Measurements from ENCODE around the gene BEAN1. TPM values are rescaled to one million over a fixed set of nuclear protein-coding genes. Genes with fewer than 3 reads are reported as not detected.

BEAN1 gene
- total RNA-seq, 1 donor = 0.36 TPM

DNA sequence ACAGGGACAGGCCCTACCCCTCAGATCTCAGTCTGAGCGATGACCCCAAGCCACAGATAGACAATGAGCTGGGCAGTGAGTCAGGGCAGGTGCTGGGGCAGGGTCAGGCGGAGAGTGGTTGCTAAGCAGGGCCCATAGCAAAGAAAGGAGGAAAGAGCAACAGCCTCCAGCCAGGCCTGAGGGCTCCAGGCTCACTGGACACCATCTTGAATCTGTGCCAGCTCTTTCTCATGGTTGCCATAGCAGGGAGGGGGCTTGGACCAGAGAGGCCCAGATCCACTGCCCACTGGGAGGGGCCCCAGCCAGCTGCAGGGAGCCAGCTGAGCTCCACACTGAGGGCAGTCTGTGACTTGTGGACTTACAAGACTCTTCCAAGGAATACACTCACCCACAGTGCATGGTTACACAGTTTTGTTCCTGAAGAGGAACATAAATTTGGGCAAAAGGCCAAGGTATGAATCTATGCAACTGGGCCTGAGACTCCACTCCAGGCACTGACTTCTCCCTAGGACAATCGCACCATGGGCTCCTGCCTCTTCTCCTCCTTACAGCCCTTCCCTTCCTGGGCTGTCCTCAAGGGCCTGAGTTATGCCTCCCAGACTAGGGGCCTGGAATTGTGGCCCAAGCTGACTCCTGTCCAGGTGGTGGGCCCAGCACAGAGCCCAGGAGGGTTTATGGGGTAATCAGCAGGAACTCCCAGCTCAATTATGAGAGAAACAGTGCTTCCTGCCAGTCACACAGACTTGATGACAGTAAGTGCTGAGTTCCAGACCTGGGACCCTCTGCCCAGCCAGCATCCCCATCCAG lies 59.9 kb downstream of the BEAN1 start:
- H3K4me3 ChIP-seq (ENCODE audit: insufficient read depth, low read length) = no peak overlapping the region
- no peaks in the 10 kb centered on the region for H3K27me3 ChIP-seq (ENCODE audit: insufficient read depth, low read length)
- no peak for TF ChIP-seq CTCF (IDR thresholded peaks at IDR 0.05; ENCODE audit: extremely low read depth, low read depth, low read length)
- no peaks in the 10 kb centered on the region for H3K36me3 ChIP-seq (ENCODE audit: insufficient read depth, low read length)
- peak overlapping the region; percentile 17 for H3K4me2 ChIP-seq (ENCODE audit: insufficient read depth, low read length)
- no peaks in the 10 kb centered on the region for H3K9me3 ChIP-seq (ENCODE audit: low read depth, low read length)
- peaks cover 25% of the 10 kb centered on the region for H3K4me1 ChIP-seq (ENCODE audit: insufficient read depth, low read length)
- peak; percentile 95 for DNase-seq (ENCODE audit: insufficient read length, low spot score, missing footprints)
- peak overlapping the region; percentile 88 for H3K27ac ChIP-seq (ENCODE audit: low read depth, low read length)
- peaks cover 4% of the 10 kb centered on the region for H4K20me1 ChIP-seq (ENCODE audit: insufficient read depth, low read length)
- peak overlapping the region; percentile 57 for H2AFZ ChIP-seq (ENCODE audit: low read length)
- no peaks in the 10 kb centered on the region for H3K79me2 ChIP-seq (ENCODE audit: insufficient read depth, low read length)

DNA sequence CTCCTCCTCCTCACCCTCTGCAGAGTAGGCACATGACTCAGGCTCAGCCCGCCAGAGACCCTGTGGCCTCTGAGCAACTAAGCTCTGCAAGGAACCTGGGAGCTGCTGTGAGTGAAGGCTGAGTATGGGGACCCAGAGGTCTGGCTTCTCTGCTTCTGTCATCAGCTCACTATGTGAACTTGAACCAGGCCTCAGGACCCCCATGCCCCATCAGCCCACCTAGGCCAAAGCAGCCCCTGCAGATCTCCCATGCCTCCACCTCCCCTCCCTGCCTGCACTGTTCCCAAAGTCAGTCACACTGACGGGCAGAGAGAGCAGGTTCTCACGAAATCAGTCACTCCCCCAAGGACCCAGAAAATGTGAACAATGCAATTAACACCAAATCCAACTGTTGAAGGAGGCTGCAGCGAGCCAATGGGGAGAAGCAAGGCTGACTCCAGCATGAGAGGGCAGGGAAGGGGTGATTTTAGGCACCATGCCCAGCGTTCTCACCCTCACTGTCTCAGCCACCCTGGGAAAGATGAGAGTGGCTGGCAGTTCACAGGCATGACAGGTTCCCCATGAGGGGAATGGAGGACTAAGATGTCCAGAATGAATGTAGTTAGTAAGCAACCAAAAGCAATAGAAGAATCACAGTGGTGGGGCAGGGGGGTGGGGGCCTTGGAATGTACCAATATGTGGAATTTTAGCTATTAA lies 60.6 kb downstream of the BEAN1 start:
- peaks cover 25% of the 10 kb centered on the region for H3K4me1 ChIP-seq (ENCODE audit: insufficient read depth, low read length)
- H3K79me2 ChIP-seq (ENCODE audit: insufficient read depth, low read length) = no peaks in the 10 kb centered on the region
- no peaks in the 10 kb centered on the region for H3K9me3 ChIP-seq (ENCODE audit: low read depth, low read length)
- no peak overlapping the region for H3K4me3 ChIP-seq (ENCODE audit: insufficient read depth, low read length)
- H3K27ac ChIP-seq (ENCODE audit: low read depth, low read length) = peak overlapping the region; percentile 88
- DNase-seq (ENCODE audit: insufficient read length, low spot score, missing footprints) = peak; percentile 93
- H3K27me3 ChIP-seq (ENCODE audit: insufficient read depth, low read length) = no peaks in the 10 kb centered on the region
- no peak overlapping the region for H3K4me2 ChIP-seq (ENCODE audit: insufficient read depth, low read length)
- peaks cover 4% of the 10 kb centered on the region for H4K20me1 ChIP-seq (ENCODE audit: insufficient read depth, low read length)
- H3K36me3 ChIP-seq (ENCODE audit: insufficient read depth, low read length) = no peaks in the 10 kb centered on the region
- TF ChIP-seq CTCF (IDR thresholded peaks at IDR 0.05; ENCODE audit: extremely low read depth, low read depth, low read length) = no peak
- no peak overlapping the region for H2AFZ ChIP-seq (ENCODE audit: low read length)

- Histone ChIP-seq H3K4me1 (ENCODE audit: insufficient read depth, low read length) (peaks cover 25% of the 10 kb centered on the region), H3K79me2 (ENCODE audit: insufficient read depth, low read length) (no peaks in the 10 kb centered on the region), H3K4me2 (ENCODE audit: insufficient read depth, low read length) (no peak overlapping the region), H3K27ac (ENCODE audit: low read depth, low read length) (no peak overlapping the region), H3K36me3 (ENCODE audit: insufficient read depth, low read length) (no peaks in the 10 kb centered on the region), H3K27me3 (ENCODE audit: insufficient read depth, low read length) (no peaks in the 10 kb centered on the region), H3K9me3 (ENCODE audit: low read depth, low read length) (no peaks in the 10 kb centered on the region), H3K4me3 (ENCODE audit: insufficient read depth, low read length) (no peak overlapping the region), H2AFZ (ENCODE audit: low read length) (no peak overlapping the region), H4K20me1 (ENCODE audit: insufficient read depth, low read length) (peaks cover 4% of the 10 kb centered on the region)
- DNase-seq (ENCODE audit: insufficient read length, low spot score, missing footprints) = no peak
- TF ChIP-seq CTCF (IDR thresholded peaks at IDR 0.05; ENCODE audit: extremely low read depth, low read depth, low read length) = no peak
These were observed 61.4 kb downstream of the BEAN1 start for GRCh38 chr16:66488505-66488904.

- no peaks in the 10 kb centered on the region for H3K9me3 ChIP-seq (ENCODE audit: low read depth, low read length)
- no peak overlapping the region for H3K27ac ChIP-seq (ENCODE audit: low read depth, low read length)
- H3K4me2 ChIP-seq (ENCODE audit: insufficient read depth, low read length) = no peak overlapping the region
- peaks cover 4% of the 10 kb centered on the region for H4K20me1 ChIP-seq (ENCODE audit: insufficient read depth, low read length)
- H3K4me3 ChIP-seq (ENCODE audit: insufficient read depth, low read length) = no peak overlapping the region
- TF ChIP-seq CTCF (IDR thresholded peaks at IDR 0.05; ENCODE audit: extremely low read depth, low read depth, low read length) = no peak
- peaks cover 25% of the 10 kb centered on the region for H3K4me1 ChIP-seq (ENCODE audit: insufficient read depth, low read length)
- H3K79me2 ChIP-seq (ENCODE audit: insufficient read depth, low read length) = no peaks in the 10 kb centered on the region
- no peaks in the 10 kb centered on the region for H3K27me3 ChIP-seq (ENCODE audit: insufficient read depth, low read length)
- no peak overlapping the region for H2AFZ ChIP-seq (ENCODE audit: low read length)
- peak; percentile 69 for DNase-seq (ENCODE audit: insufficient read length, low spot score, missing footprints)
- H3K36me3 ChIP-seq (ENCODE audit: insufficient read depth, low read length) = no peaks in the 10 kb centered on the region
These were observed 62.3 kb downstream of the BEAN1 start for GRCh38 chr16:66489385-66489784.

Data from osteoblast (primary cell).